Measurements from ENCODE around the gene SCAPER. TPM values are rescaled to one million over a fixed set of nuclear protein-coding genes. Genes with fewer than 3 reads are reported as not detected.
A peak's percentile ranks its signal among the peaks of the same experiment; 100 is the strongest.

SCAPER gene
- total and polyA plus RNA-seq, 8 donors = 4.9 to 136 (median 18.2) TPM

DNA sequence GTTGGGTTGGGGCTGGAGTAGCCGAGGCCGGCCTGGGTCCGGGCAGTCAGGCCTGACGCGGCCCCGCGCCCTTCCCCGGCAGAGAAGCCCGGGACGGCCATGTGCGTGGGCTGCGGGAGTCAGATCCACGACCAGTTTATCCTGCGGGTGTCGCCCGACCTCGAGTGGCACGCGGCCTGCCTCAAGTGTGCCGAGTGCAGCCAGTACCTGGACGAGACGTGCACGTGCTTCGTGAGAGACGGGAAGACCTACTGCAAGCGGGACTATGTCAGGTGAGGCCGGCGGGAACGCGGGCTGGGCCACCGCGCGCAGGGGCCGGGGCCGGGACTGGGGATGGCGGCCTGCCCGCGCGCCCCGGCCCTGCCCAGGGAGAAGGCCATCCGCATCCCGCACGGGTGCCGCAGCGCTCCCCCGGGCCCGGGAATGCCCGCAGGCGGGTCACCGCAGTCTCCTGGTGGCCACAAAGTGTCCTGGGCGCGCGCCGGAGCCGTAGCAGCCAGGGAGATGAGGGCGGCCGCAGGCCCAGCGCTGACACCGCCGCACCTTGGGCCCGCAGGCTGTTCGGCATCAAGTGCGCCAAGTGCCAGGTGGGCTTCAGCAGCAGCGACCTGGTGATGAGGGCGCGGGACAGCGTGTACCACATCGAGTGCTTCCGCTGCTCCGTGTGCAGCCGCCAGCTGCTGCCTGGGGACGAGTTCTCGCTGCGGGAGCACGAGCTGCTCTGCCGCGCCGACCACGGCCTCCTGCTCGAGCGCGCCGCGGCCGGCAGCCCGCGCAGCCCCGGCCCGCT, 567.2 kb downstream of the SCAPER start:
- Histone ChIP-seq H3K4me1 (peaks cover 52 to 80% (median 71%) of the 10 kb centered on the region in 4 donors), H3K27ac (peak overlapping the region; percentile 62 to 80 (median 74)), H3K9me3 (peaks cover 0 to 7% (median 0%) of the 10 kb centered on the region in 4 donors), H3K36me3 (no peaks in the 10 kb centered on the region), H3K27me3 (peaks cover 19 to 100% (median 91%) of the 10 kb centered on the region in 3 donors), H3K4me3 (peak overlapping the region; percentile 42 to 63 (median 48))
- WGBS, 5 donors = 5 to 9% (median 6%) methylated on average over 15 to 89 of the region's 89 CpGs
- intact Hi-C loops (cut with DNase I; ENCODE audit: low total_unique reads) = loop anchor here (10.0 kb wide), 1 partner anchor 143 kb away; no protein-coding TSS in a partner anchor
- DNase-seq = peak in 1 of 2 donors; percentile 67
- TF ChIP-seq CTCF (IDR thresholded peaks at IDR 0.05) (no peak), POLR2A (IDR thresholded peaks at IDR 0.05) (no peak), POLR2AphosphoS5 (IDR thresholded peaks at IDR 0.05) (no peak), EP300 (IDR thresholded peaks at IDR 0.05) (no peak)

DNA sequence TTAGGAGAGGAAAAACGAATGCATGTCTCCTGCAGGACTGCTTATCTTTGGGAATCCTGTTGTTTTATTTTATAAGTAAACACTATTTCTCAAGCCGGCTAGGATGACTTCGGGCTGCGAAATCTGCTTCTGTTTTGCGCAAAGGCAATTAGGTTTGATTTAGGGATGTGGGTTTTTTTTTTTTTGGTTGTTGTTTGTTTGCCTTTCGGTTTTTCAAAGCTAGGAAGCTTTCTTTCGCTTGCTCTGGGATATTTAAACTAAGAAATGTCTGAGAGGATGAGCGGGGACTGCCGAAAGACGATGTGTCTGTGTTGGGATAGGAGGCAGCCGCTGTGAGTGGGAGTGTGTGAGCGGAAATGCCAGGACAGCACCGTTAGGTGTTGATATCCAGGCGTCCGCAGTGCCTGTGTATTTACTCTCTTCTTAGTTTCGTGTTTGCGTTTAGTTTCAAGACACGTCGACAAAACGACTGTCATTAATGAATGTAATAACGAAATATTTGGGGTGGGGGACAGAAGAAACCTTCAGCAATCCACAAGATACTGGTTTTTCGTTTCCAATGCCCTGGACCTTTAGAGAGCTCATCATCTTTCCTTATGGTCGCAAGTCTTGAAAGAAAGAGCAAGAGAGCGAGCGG, 568.0 kb downstream of the SCAPER start:
- TF ChIP-seq CTCF (IDR thresholded peaks at IDR 0.05) = no peak
- TF ChIP-seq POLR2AphosphoS5 (IDR thresholded peaks at IDR 0.05) = no peak
- TF ChIP-seq POLR2A (IDR thresholded peaks at IDR 0.05) = no peak
- no peak for TF ChIP-seq EP300 (IDR thresholded peaks at IDR 0.05)
- peak overlapping the region; percentile 62 to 80 (median 74) for H3K27ac ChIP-seq
- H3K36me3 ChIP-seq = no peaks in the 10 kb centered on the region
- DNase-seq = peak in 1 of 2 donors; percentile 62
- peaks cover 45 to 73% (median 64%) of the 10 kb centered on the region in 4 donors for H3K4me1 ChIP-seq
- H3K9me3 ChIP-seq = no peaks in the 10 kb centered on the region
- WGBS, 5 donors = 6 to 11% (median 7%) methylated on average over 25 of the region's 25 CpGs
- peak overlapping the region; percentile 42 to 63 (median 48) for H3K4me3 ChIP-seq
- peaks cover 19 to 95% (median 84%) of the 10 kb centered on the region in 3 donors for H3K27me3 ChIP-seq
- intact Hi-C loops (cut with DNase I; ENCODE audit: low total_unique reads) = loop anchor here (10.0 kb wide), 1 partner anchor 142 kb away; no protein-coding TSS in a partner anchor

- H3K36me3 ChIP-seq = no peaks in the 10 kb centered on the region
- intact Hi-C loops (cut with DNase I; ENCODE audit: low total_unique reads) = loop anchor here (10.0 kb wide), 1 partner anchor 142 kb away; no protein-coding TSS in a partner anchor
These were observed 568.7 kb downstream of the SCAPER start, which contains the start of gene ISL2 for GRCh38 chr15:76336254-76337058. Gene ISL2 (plus strand): TSS chr15:76336773. CDS start chr15:76336884, 111 bp downstream.

DNA sequence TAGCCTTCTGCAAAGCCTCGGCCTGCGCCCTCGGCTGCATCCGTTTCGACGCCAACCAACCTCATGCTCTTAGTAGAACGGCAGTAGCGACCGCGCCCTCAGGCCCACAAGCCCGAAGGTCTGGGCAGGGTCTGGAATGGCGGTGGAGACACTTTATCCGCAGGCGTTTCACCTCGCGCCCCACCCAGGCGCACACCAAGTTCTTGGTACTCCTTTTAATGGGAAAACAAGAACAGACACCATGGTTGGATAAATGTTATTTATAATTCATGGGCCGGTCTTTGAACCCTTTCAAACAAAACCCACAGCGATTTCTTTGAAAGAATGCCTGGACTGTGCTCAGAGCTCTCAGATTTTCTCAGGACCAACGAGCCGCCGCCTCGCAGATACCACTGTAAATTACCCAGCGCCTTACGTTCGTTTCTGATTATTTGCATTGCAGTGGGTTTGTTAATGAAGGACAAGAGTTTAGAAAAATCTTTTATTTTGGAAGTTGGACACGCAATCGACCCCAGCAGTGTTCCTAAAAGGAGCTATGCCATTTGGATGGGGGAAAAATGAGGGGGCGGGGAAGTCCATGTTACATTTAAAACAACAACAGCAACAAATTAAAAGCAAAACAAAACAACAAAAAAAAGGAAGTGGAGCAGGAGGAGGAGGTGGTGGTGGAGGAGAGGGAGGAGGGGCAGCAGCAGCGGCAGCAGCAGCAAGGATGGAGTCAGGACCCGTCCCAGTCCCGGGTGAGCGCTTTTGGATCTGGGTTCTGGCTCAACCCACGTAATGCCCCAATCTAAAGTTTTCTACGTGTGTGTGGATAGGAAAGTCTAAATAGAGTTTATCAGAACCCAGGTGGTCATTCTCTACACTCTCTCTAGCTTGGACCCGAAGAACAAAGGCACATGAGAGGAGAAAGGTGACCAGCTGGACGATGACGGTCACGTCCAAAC, 569.6 kb downstream of the SCAPER start:
- H3K9me3 ChIP-seq = no peaks in the 10 kb centered on the region
- 9 to 16% (median 12%) methylated on average over 26 to 39 of the region's 39 CpGs for WGBS, 5 donors
- H3K36me3 ChIP-seq = no peaks in the 10 kb centered on the region
- H3K4me3 ChIP-seq = peak overlapping the region; percentile 42 to 63 (median 48)
- DNase-seq = peak in 1 of 2 donors; percentile 74
- TF ChIP-seq CTCF (IDR thresholded peaks at IDR 0.05) = no peak
- no peak for TF ChIP-seq POLR2AphosphoS5 (IDR thresholded peaks at IDR 0.05)
- TF ChIP-seq EP300 (IDR thresholded peaks at IDR 0.05) = no peak
- TF ChIP-seq POLR2A (IDR thresholded peaks at IDR 0.05) = no peak
- intact Hi-C loops (cut with DNase I; ENCODE audit: low total_unique reads) = loop anchor here (10.0 kb wide), 1 partner anchor 141 kb away; no protein-coding TSS in a partner anchor
- peak overlapping the region; percentile 53 to 80 (median 74) for H3K27ac ChIP-seq
- H3K4me1 ChIP-seq = peaks cover 29 to 57% (median 48%) of the 10 kb centered on the region in 4 donors
- peaks cover 10 to 79% (median 68%) of the 10 kb centered on the region in 3 donors for H3K27me3 ChIP-seq

More at GRCh38 chr15:76336254-76337058, 568.7 kb downstream of the SCAPER start, which contains the start of gene ISL2:
- Histone ChIP-seq H3K9me3 (no peaks in the 10 kb centered on the region), H3K4me1 (peaks cover 37 to 66% (median 56%) of the 10 kb centered on the region in 4 donors), H3K4me3 (peak within 1 kb of the TSS; percentile 42 to 63 (median 48)), H3K27ac (peak within 1 kb of the TSS; percentile 62 to 80 (median 74)), H3K27me3 (peaks cover 15 to 88% (median 77%) of the 10 kb centered on the region in 3 donors)
- TF ChIP-seq POLR2AphosphoS5 (IDR thresholded peaks at IDR 0.05) (peak; percentile 7 to 25 (median 22)), EP300 (IDR thresholded peaks at IDR 0.05) (no peak)
- peak; percentile 67 to 95 for DNase-seq
- 3 to 10% (median 6%) methylated on average over 31 to 40 of the region's 40 CpGs for WGBS, 5 donors
